Endothelial cell of umbilical vein (primary cell): ENCODE results near the gene SSMEM1.

Source experiments
- CTCF ChIP-seq, 2 donors: IDR thresholded peaks; 1 replicate in 1 of 2; 2 replicates in 1 of 2; pipeline ENCODE4 v1.5.1; 2011; ENCODE audit warnings: low read length in 2 of 2, mild to moderate bottlenecking in 2 of 2, moderate library complexity in 2 of 2, control low read depth in 1 of 2, inconsistent platforms in 1 of 2, low read depth in 1 of 2; ENCODE audit not compliant: insufficient read depth in 1 of 2; ENCODE audit errors: extremely low read depth in 1 of 2
- MAX ChIP-seq: IDR thresholded peaks from 2 replicates; pipeline ENCODE4 v1.6.1; 2011; ENCODE audit not compliant: insufficient read depth, insufficient read length
- POLR2A ChIP-seq: IDR thresholded peaks from 2 replicates; pipeline ENCODE4 v1.6.1; 2012; ENCODE audit warnings: low read depth, mild to moderate bottlenecking, control low read depth, low read length

GRCh38 chr7:130226333-130226732, 18.7 kb downstream of the SSMEM1 start:
- TF ChIP-seq POLR2A (no peak), CTCF (IDR thresholded peaks at IDR 0.05; ENCODE audit: extremely low read depth in 1 of 2, insufficient read depth in 1 of 2, low read depth in 1 of 2, low read length in 2 of 2) (no peak), MAX (no peak)
